GM12878 (cell line): ENCODE data around the gene GRIK1. TPM values are rescaled to one million over a fixed set of nuclear protein-coding genes. Genes with fewer than 3 reads are reported as not detected.

Source experiments
- ATAC-seq: fragments of 200-7000 bp; cut with Tn5 transposase; 3 replicates; pipeline ENCODE4 v1.9.1; 2020; ENCODE audit warnings: mild to moderate bottlenecking, moderate library complexity
- BruUV-seq: library from RNA; stranded (reverse); fragments of 400-500 nt; replicated peaks from 2 replicates; lab custom pipeline; 2021; lab: Mats Ljungman, UMichigan
- CTCF ChIA-PET: fragments of 300-600 bp; sonication (Branson Sonifier 250); formaldehyde crosslinking; extraction: SDS; loops from one replicate; lab custom pipeline; 2021; ENCODE audit warnings: inconsistent platforms; lab: Yijun Ruan, JAX
- POLR2A ChIA-PET: fragments of 350-600 bp; formaldehyde crosslinking; extraction: SDS; loops from one replicate; lab custom pipeline; 2021; ENCODE audit warnings: inconsistent platforms; lab: Charles Lee
- RAD21 ChIA-PET: fragments of 300-600 bp; sonication (Branson Sonifier 250); formaldehyde crosslinking; loops from one replicate; lab custom pipeline; 2023; ENCODE audit warnings: antibody characterized with exemption; ENCODE audit not compliant: unreplicated experiment; lab: Charles Lee
- SMC1A ChIA-PET: fragments of 300-600 bp; sonication (Branson Sonifier 250); formaldehyde crosslinking; loops from one replicate; lab custom pipeline; 2023; ENCODE audit not compliant: unreplicated experiment, uncharacterized antibody; lab: Charles Lee
- DNase-seq: peaks from one replicate; pipeline ENCODE4 v3.0.0-alpha.2; 2011; ENCODE audit warnings: low read depth, low spot score
- FAIRE-seq: peaks from 3 replicates; lab custom pipeline; 2011; peaks lifted over from hg19 to GRCh38; lab: Jason Lieb, UNC
- H2AFZ ChIP-seq: 2 replicates; pipeline ENCODE4 v1.6.0; 2011; ENCODE audit warnings: low read depth, low read length, control low read depth; ENCODE audit not compliant: control insufficient read depth
- H3K27ac ChIP-seq: 2 replicates; pipeline ENCODE4 v1.5.1; 2011; ENCODE audit warnings: control low read depth; ENCODE audit not compliant: control insufficient read depth, insufficient read depth
- H3K27me3 ChIP-seq, 2 experiments: replicated peaks in 1 of 2; 2 replicates each; pipeline versions ENCODE4 v1.6.0 to v1.6.1; 2011; ENCODE audit warnings: low read length in 1 of 2; ENCODE audit not compliant: control insufficient read depth in 2 of 2, insufficient read depth in 2 of 2
- H3K36me3 ChIP-seq, 2 experiments: 2 replicates each; pipeline ENCODE4 v1.5.1; 2011; ENCODE audit warnings: low read length in 1 of 2; ENCODE audit not compliant: control insufficient read depth in 2 of 2, insufficient read depth in 2 of 2
- H3K4me1 ChIP-seq: 2 replicates; pipeline ENCODE4 v1.6.1; 2011; ENCODE audit warnings: mild to moderate bottlenecking, low read length, moderate library complexity, mixed read lengths; ENCODE audit not compliant: control insufficient read depth, insufficient read depth
- H3K4me2 ChIP-seq: 2 replicates; pipeline ENCODE4 v1.6.0; 2011; ENCODE audit warnings: control low read depth; ENCODE audit not compliant: control insufficient read depth, insufficient read depth
- H3K4me3 ChIP-seq: fragments of 200-600 bp; sonication (generic); 2 replicates; pipeline ENCODE4 v1.5.1; 2016
- H3K79me2 ChIP-seq: 2 replicates; pipeline ENCODE4 v1.6.0; 2011; ENCODE audit warnings: low read length; ENCODE audit not compliant: control insufficient read depth, insufficient read depth
- H3K9ac ChIP-seq: 2 replicates; pipeline ENCODE4 v1.8.0; 2011; ENCODE audit warnings: low read length, control low read depth, mixed read lengths; ENCODE audit not compliant: control insufficient read depth, insufficient read depth
- H3K9me3 ChIP-seq: replicated peaks from 3 replicates; pipeline ENCODE4 v1.5.1; 2011; ENCODE audit warnings: mild to moderate bottlenecking, low read length; ENCODE audit not compliant: control insufficient read depth, insufficient read depth
- H4K20me1 ChIP-seq: 2 replicates; pipeline ENCODE4 v1.6.0; 2011; ENCODE audit not compliant: control insufficient read depth, insufficient read depth
- ASH2L ChIP-seq: fragments of 300-600, 200-600 bp; sonication (generic); IDR thresholded peaks from 2 replicates; pipeline ENCODE4 v1.6.1; 2017; ENCODE audit warnings: low read depth, mild to moderate bottlenecking, borderline replicate concordance
- EP300 ChIP-seq, 2 experiments: fragments of 150-350 bp in 1 of 2; IDR thresholded peaks; 2 replicates each; pipeline ENCODE4 v1.6.1; 2011 to 2012; ENCODE audit warnings: low read depth in 2 of 2, low read length in 2 of 2, borderline replicate concordance in 1 of 2, improper control_type of control experiment in 1 of 2, inconsistent platforms in 1 of 2; ENCODE audit not compliant: control insufficient read depth in 1 of 2
- ETV6 ChIP-seq, 2 experiments: fragments of 450-650 bp in 1 of 2; IDR thresholded peaks in 1 of 2; conservative IDR thresholded peaks in 1 of 2; 2 replicates each; pipeline ENCODE4 v1.6.1; 2014; ENCODE audit warnings: antibody characterized with exemption in 1 of 2, borderline replicate concordance in 1 of 2, low read depth in 1 of 2, mild to moderate bottlenecking in 1 of 2, moderate library complexity in 1 of 2
- EZH2 ChIP-seq: IDR thresholded peaks from 2 replicates; pipeline ENCODE4 v1.6.1; 2012; ENCODE audit warnings: low read depth, mild to moderate bottlenecking, control low read depth, inconsistent platforms, low read length, borderline replicate concordance; ENCODE audit not compliant: control insufficient read depth
- FOS ChIP-seq: IDR thresholded peaks from 3 replicates; pipeline ENCODE4 v1.6.1; 2011; ENCODE audit warnings: borderline replicate concordance; ENCODE audit not compliant: insufficient read length; ENCODE audit errors: extremely low read depth
- PAX5 ChIP-seq: IDR thresholded peaks from 2 replicates; pipeline ENCODE4 v1.6.1; 2011; ENCODE audit warnings: low read depth, low read length, borderline replicate concordance
- SMAD1 ChIP-seq: fragments of 450-650 bp; IDR thresholded peaks from 2 replicates; pipeline ENCODE4 v1.6.1; 2018; ENCODE audit warnings: mild to moderate bottlenecking, low read depth; ENCODE audit not compliant: partially characterized antibody
- SUPT20H ChIP-seq: IDR thresholded peaks from 2 replicates; pipeline ENCODE4 v1.6.1; 2011; ENCODE audit warnings: low read depth, mild to moderate bottlenecking, low read length, moderate library complexity, borderline replicate concordance; ENCODE audit not compliant: control insufficient read depth
- TCF7 ChIP-seq: IDR thresholded peaks from 2 replicates; pipeline ENCODE4 v1.6.1; 2014; ENCODE audit warnings: antibody characterized with exemption, borderline replicate concordance
- WGBS: methylation state at CpG from one replicate; pipeline ENCODE4 v1.1.6; 2016; ENCODE audit warnings: low lambda C conversion rate; ENCODE audit not compliant: insufficient replicate concordance, insufficient coverage; ENCODE audit errors: missing lambda C conversion rate; 5-methylcytosine and 5-hydroxymethylcytosine counted together
- in situ Hi-C: fragments of 300-500 bp; cut with MboI; formaldehyde crosslinking; loops from 9 replicates; pipeline ENCODE4 v1.14.3; 2018; ENCODE audit warnings: mixed read lengths
- intact Hi-C: fragments of 100-400 bp; cut with micrococcal nuclease; formaldehyde crosslinking; loops from one replicate; pipeline ENCODE4 v1.14.2; 2022; ENCODE audit not compliant: unreplicated experiment
- polyA plus RNA-seq, 11 experiments: library from polyadenylated mRNA; depleted of rRNA in 4 of 11; unstranded in 6 of 11; stranded (reverse) in 5 of 11; fragments of >200 nt; fragmentation: Nextera tagmentation in 4 of 11; fragmentation: Illumina TruSeq in 1 of 11; extraction: Ambion mirVana in 4 of 11; extraction: Trizol in 1 of 11; gene quantifications; 1 replicate in 1 of 11; 2 replicates in 10 of 11; pipeline versions ENCODE4 v1.2.1 to v1.2.3, GENCODE V29; 2011 to 2016; ENCODE audit warnings: inconsistent platforms in 2 of 11, missing spikeins in 2 of 11, low read depth in 1 of 11
- total RNA-seq, 4 experiments: library from RNA; depleted of rRNA in 3 of 4; stranded (reverse); fragments of >200 nt in 3 of 4; fragmentation: Illumina TruSeq in 1 of 4; extraction: Trizol in 1 of 4; gene quantifications; 2 replicates each; pipeline versions ENCODE4 v1.2.1 to v1.2.3, GENCODE V29; 2013 to 2021
- TF ChIP-seq, protein P1 (sequence below): fragments of 450-650 bp; IDR thresholded peaks from 2 replicates; pipeline ENCODE4 v1.6.1; 2016; ENCODE audit warnings: mild to moderate bottlenecking
- TF ChIP-seq, protein P2 (sequence below): fragments of 450-650 bp; IDR thresholded peaks from 2 replicates; pipeline ENCODE4 v1.6.1; 2018; ENCODE audit warnings: mild to moderate bottlenecking, low read depth, moderate library complexity; ENCODE audit not compliant: partially characterized antibody

GRIK1 gene
- total and polyA plus RNA-seq, 10 of the 15 experiments (the other 5 are each of a cell fraction or from before 2014, with no cell fraction given): 0.05 to 0.13 (median 0.09) TPM; not detected in 7

DNA sequence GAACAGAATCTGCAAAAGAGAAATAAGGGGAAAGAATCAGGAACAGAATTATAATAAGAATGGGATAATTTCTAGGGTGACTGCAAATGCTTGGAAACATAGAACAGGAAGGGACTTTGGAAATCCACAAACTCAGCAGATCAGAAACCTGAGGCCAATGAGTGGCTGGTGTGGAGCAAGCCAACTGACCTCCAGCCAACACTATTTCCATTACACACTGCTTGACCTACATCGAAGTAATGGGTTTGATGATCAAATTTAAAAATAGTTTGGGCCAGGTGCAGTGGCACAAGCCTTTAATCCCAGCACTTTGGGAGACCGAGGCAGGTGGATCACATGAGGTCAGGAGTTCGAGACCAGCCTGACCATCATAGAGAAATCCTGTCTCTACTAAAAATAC, 284.9 kb downstream of the GRIK1 start:
- Histone ChIP-seq H4K20me1 (no peaks in the 10 kb centered on the region), H2AFZ (no peak overlapping the region), H3K4me3 (no peak overlapping the region), H3K36me3 (no peaks in the 10 kb centered on the region), H3K27me3 (no peaks in the 10 kb centered on the region), H3K27ac (no peak overlapping the region), H3K9ac (no peak overlapping the region), H3K4me2 (no peak overlapping the region), H3K9me3 (no peaks in the 10 kb centered on the region), H3K4me1 (no peaks in the 10 kb centered on the region), H3K79me2 (no peaks in the 10 kb centered on the region)
- FAIRE-seq (no peak), ATAC-seq (no peak), DNase-seq (no peak)
- TF ChIP-seq TCF7 (no peak), EZH2 (no peak), SUPT20H (no peak), PAX5 (no peak), FOS (no peak), SMAD1 (no peak), ETV6 (conservative IDR thresholded peaks at IDR 0.05 in 1 of 2, IDR thresholded peaks at IDR 0.05 in 1 of 2; ENCODE audit: borderline replicate concordance in 1 of 2, low read depth in 1 of 2) (no peak), ASH2L (no peak), EP300 (IDR thresholded peaks at IDR 0.05; ENCODE audit: borderline replicate concordance in 1 of 2, control insufficient read depth in 1 of 2, low read depth in 2 of 2, low read length in 2 of 2) (no peak)
- TF ChIP-seq, protein P1, sequence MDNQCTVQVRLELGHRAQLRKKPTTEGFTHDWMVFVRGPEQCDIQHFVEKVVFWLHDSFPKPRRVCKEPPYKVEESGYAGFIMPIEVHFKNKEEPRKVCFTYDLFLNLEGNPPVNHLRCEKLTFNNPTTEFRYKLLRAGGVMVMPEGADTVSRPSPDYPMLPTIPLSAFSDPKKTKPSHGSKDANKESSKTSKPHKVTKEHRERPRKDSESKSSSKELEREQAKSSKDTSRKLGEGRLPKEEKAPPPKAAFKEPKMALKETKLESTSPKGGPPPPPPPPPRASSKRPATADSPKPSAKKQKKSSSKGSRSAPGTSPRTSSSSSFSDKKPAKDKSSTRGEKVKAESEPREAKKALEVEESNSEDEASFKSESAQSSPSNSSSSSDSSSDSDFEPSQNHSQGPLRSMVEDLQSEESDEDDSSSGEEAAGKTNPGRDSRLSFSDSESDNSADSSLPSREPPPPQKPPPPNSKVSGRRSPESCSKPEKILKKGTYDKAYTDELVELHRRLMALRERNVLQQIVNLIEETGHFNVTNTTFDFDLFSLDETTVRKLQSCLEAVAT: no peak
- TF ChIP-seq, protein P2, sequence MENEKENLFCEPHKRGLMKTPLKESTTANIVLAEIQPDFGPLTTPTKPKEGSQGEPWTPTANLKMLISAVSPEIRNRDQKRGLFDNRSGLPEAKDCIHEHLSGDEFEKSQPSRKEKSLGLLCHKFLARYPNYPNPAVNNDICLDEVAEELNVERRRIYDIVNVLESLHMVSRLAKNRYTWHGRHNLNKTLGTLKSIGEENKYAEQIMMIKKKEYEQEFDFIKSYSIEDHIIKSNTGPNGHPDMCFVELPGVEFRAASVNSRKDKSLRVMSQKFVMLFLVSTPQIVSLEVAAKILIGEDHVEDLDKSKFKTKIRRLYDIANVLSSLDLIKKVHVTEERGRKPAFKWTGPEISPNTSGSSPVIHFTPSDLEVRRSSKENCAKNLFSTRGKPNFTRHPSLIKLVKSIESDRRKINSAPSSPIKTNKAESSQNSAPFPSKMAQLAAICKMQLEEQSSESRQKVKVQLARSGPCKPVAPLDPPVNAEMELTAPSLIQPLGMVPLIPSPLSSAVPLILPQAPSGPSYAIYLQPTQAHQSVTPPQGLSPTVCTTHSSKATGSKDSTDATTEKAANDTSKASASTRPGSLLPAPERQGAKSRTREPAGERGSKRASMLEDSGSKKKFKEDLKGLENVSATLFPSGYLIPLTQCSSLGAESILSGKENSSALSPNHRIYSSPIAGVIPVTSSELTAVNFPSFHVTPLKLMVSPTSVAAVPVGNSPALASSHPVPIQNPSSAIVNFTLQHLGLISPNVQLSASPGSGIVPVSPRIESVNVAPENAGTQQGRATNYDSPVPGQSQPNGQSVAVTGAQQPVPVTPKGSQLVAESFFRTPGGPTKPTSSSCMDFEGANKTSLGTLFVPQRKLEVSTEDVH: no peak
- BruUV-seq: no TSS peak
- CTCF ChIA-PET: no interaction called here
- 37% methylated on average over 3 of the region's 3 CpGs for WGBS
- POLR2A ChIA-PET: no interaction called here
- intact Hi-C loops: no loop called here
- RAD21 ChIA-PET: no interaction called here
- in situ Hi-C loops: no loop called here
- SMC1A ChIA-PET: no interaction called here
